Vagina (tissue), 2 donors: ENCODE data around the gene PLPPR2. TPM values are rescaled to one million over a fixed set of nuclear protein-coding genes. Genes with fewer than 3 reads are reported as not detected.
A peak's percentile ranks its signal among the peaks of the same experiment; 100 is the strongest.

Experiments used
- DNase-seq, 2 donors: peaks; one replicate each; pipeline ENCODE4 v3.0.0-alpha.2; 2017; ENCODE audit errors: extremely low spot score in 2 of 2
- H3K27ac ChIP-seq: fragments of 200-600 bp; sonication (generic); one replicate; pipeline ENCODE4 v1.5.1; 2019
- H3K27me3 ChIP-seq: fragments of 200-600 bp; sonication (generic); one replicate; pipeline ENCODE4 v1.5.1; 2019
- H3K36me3 ChIP-seq, 2 donors: fragments of 200-600 bp; sonication (generic); one replicate each; pipeline ENCODE4 v1.5.1; 2017 to 2019
- H3K4me1 ChIP-seq: fragments of 200-600 bp; sonication (generic); one replicate; pipeline ENCODE4 v1.5.1; 2019
- H3K4me3 ChIP-seq, 2 donors: fragments of 200-600 bp; sonication (generic); 1 replicate in 1 of 2; 2 replicates in 1 of 2; pipeline ENCODE4 v1.5.1; 2016 to 2019
- H3K9me3 ChIP-seq: fragments of 200-600 bp; sonication (generic); one replicate; pipeline ENCODE4 v1.5.1; 2019
- POLR2A ChIP-seq, 2 donors: fragments of 450-650 bp; IDR thresholded peaks; one replicate each; pipeline ENCODE4 v1.6.1; 2017; ENCODE audit warnings: antibody characterized with exemption in 2 of 2, mild to moderate bottlenecking in 2 of 2, moderate library complexity in 2 of 2
- POLR2AphosphoS5 ChIP-seq, 2 donors: sonication (generic); formaldehyde crosslinking; IDR thresholded peaks; one replicate each; pipeline ENCODE4 v1.9.0; 2017; ENCODE audit warnings: antibody characterized with exemption in 2 of 2, mild to moderate bottlenecking in 2 of 2, low read depth in 1 of 2; ENCODE audit not compliant: insufficient read depth in 1 of 2
- intact Hi-C: fragments of 100-400 bp; cut with DNase I; formaldehyde crosslinking; loops from one replicate; pipeline ENCODE4 v1.15.1; 2023
- total RNA-seq: library from RNA; depleted of rRNA; stranded (reverse); fragments of >200 nt; gene quantifications from one replicate; pipeline ENCODE4 v1.2.3, GENCODE V29; 2016
- TF ChIP-seq, protein P1 (sequence below), 3 experiments: fragments of 450-650 bp in 2 of 3; fragments of 200-600 bp in 1 of 3; sonication (generic) in 1 of 3; IDR thresholded peaks; one replicate each; pipeline ENCODE4 v1.5.1; 2017 to 2019; ENCODE audit warnings: antibody characterized with exemption in 3 of 3, mild to moderate bottlenecking in 2 of 3, moderate library complexity in 2 of 3

PLPPR2 gene
- total RNA-seq, 1 donor from 2014 or later: 16.5 TPM

DNA sequence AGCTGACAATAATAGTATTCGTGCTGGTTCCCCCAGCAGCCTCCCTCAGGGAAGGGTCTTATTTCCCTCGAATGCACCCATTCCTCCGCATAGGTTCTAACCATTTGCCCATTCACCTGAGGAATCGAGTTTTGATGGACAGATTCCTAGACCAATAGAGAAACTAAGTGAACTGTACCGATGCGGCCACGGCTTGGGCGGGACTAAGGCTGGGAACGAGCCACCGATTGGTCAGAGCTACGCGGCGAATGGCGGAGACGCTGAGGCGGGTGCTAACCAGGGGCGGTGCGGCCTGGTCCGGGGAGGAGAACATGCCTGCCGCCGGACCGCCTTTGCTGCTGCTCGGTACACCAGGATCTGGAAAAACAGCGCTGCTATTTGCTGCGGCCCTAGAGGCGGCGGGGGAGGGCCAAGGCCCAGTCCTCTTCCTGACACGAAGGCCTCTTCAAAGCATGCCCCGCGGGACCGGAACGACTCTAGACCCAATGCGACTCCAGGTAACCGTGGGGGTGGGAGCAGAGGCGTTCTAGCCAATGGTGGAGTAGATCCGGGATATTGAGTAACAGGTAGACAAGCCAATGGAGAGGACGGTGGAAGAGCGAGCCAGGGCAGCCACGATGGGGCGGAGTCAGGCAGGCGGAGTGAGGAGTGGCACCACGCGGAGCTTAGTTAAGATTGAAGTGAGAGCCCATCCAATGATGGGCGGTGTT is 19.4 kb downstream of the PLPPR2 start, which contains the start of gene SWSAP1:
Gene SWSAP1, plus strand, starts transcription at position 234 of the 710 bp plus-strand sequence. Its CDS starts 15 bp downstream, at position 249.
- Histone ChIP-seq H3K27ac (peak within 1 kb of the TSS; percentile 86), H3K9me3 (no peaks in the 10 kb centered on the region), H3K36me3 (no peaks in the 10 kb centered on the region), H3K4me3 (peak within 1 kb of the TSS; percentile 60 to 64), H3K27me3 (no peaks in the 10 kb centered on the region), H3K4me1 (peaks cover 51% of the 10 kb centered on the region)
- peak; percentile 99 to 100 for DNase-seq
- intact Hi-C loops: loop anchor here (5.0 kb wide), 1 partner anchor 58 kb away; no protein-coding TSS in a partner anchor
- peak; percentile 85 to 93 for TF ChIP-seq POLR2AphosphoS5 (IDR thresholded peaks at IDR 0.05; ENCODE audit: insufficient read depth in 1 of 2, low read depth in 1 of 2)
- TF ChIP-seq POLR2A (IDR thresholded peaks at IDR 0.05): peak in 1 of 2 donors; percentile 25
- TF ChIP-seq, protein P1, sequence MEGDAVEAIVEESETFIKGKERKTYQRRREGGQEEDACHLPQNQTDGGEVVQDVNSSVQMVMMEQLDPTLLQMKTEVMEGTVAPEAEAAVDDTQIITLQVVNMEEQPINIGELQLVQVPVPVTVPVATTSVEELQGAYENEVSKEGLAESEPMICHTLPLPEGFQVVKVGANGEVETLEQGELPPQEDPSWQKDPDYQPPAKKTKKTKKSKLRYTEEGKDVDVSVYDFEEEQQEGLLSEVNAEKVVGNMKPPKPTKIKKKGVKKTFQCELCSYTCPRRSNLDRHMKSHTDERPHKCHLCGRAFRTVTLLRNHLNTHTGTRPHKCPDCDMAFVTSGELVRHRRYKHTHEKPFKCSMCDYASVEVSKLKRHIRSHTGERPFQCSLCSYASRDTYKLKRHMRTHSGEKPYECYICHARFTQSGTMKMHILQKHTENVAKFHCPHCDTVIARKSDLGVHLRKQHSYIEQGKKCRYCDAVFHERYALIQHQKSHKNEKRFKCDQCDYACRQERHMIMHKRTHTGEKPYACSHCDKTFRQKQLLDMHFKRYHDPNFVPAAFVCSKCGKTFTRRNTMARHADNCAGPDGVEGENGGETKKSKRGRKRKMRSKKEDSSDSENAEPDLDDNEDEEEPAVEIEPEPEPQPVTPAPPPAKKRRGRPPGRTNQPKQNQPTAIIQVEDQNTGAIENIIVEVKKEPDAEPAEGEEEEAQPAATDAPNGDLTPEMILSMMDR (IDR thresholded peaks at IDR 0.05): no peak

- no peaks in the 10 kb centered on the region for H3K27me3 ChIP-seq
- H3K36me3 ChIP-seq: no peaks in the 10 kb centered on the region
- peak overlapping the region; percentile 86 for H3K27ac ChIP-seq
- peak overlapping the region; percentile 60 to 64 for H3K4me3 ChIP-seq
- no peak for DNase-seq
- H3K9me3 ChIP-seq: no peaks in the 10 kb centered on the region
- intact Hi-C loops: loop anchor here (5.0 kb wide), 1 partner anchor 57 kb away; no protein-coding TSS in a partner anchor
- peaks cover 58% of the 10 kb centered on the region for H3K4me1 ChIP-seq
- TF ChIP-seq POLR2AphosphoS5 (IDR thresholded peaks at IDR 0.05; ENCODE audit: insufficient read depth in 1 of 2, low read depth in 1 of 2): peak; percentile 18 to 29
- TF ChIP-seq POLR2A (IDR thresholded peaks at IDR 0.05): peak in 1 of 2 donors; percentile 75
- TF ChIP-seq, protein P1 (IDR thresholded peaks at IDR 0.05): no peak
Measured at GRCh38 chr19:11375143-11375948, 20.1 kb downstream of the PLPPR2 start.

DNA sequence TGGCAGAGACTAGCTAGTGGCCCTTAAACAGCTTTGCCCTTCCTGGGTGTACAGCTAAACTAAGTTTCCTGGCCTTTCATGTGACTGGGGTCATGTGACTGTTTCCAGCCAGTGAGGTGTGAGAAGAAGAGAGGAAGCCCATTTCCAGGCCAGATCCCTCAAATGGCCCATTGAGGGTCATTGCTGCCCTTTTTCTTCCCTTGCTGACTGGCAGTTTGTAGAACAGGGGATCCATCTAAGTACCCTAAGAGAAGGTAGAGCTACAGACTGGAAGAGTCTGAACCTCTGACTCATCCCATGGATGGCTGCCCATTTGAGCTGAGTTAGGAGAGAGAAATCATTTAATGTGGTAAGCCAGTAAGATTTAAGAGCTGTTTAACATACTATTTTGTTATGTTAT is 22.0 kb downstream of the PLPPR2 start:
- Histone ChIP-seq H3K4me1 (peaks cover 73% of the 10 kb centered on the region), H3K27ac (peak overlapping the region; percentile 42), H3K4me3 (no peak overlapping the region), H3K27me3 (no peaks in the 10 kb centered on the region), H3K9me3 (no peaks in the 10 kb centered on the region), H3K36me3 (no peaks in the 10 kb centered on the region)
- DNase-seq: no peak
- intact Hi-C loops: loop anchor here (5.0 kb wide), 1 partner anchor 55 kb away; no protein-coding TSS in a partner anchor
- TF ChIP-seq POLR2A (IDR thresholded peaks at IDR 0.05) (no peak), POLR2AphosphoS5 (IDR thresholded peaks at IDR 0.05; ENCODE audit: insufficient read depth in 1 of 2, low read depth in 1 of 2) (peak in 1 of 2 donors; percentile 22)

DNA sequence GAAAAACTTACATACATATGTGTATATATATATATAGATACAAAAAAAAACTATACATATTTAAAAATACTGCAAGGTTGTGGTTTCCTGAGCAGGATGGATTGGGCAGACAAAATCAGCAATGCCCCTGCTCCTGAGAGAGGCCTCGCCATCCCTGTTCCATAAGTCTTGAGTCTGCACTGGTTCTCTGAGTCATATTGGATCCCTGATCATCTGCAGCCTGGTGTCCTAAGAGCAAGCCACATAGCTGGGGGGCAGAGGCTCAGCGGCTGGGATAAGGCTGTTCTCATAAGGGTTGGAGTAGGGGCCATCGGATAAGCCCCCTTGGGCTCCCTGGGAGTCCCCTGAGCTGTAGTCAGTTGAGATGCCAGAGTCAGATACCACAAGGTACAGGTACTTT is 22.5 kb downstream of the PLPPR2 start:
- no peak for DNase-seq
- Histone ChIP-seq H3K27me3 (no peaks in the 10 kb centered on the region), H3K4me3 (no peak overlapping the region), H3K27ac (peak overlapping the region; percentile 55), H3K36me3 (no peaks in the 10 kb centered on the region), H3K4me1 (peaks cover 75% of the 10 kb centered on the region), H3K9me3 (no peaks in the 10 kb centered on the region)
- TF ChIP-seq POLR2A (IDR thresholded peaks at IDR 0.05): no peak
- TF ChIP-seq, protein P1 (IDR thresholded peaks at IDR 0.05): no peak
- intact Hi-C loops: loop anchor here (5.0 kb wide), 1 partner anchor 55 kb away; no protein-coding TSS in a partner anchor
